Stomach (tissue), 4 donors: ENCODE results near the gene TAT.

Experiments used
- EP300 ChIP-seq: sonication (generic); formaldehyde crosslinking; IDR thresholded peaks from one replicate; pipeline ENCODE4 v1.6.1; 2017; ENCODE audit warnings: antibody characterized with exemption
- POLR2A ChIP-seq, 4 donors: fragments of 450-650 bp; IDR thresholded peaks; one replicate each; pipeline ENCODE4 v1.6.1; 2016; ENCODE audit warnings: antibody characterized with exemption in 4 of 4, control low read depth in 2 of 4, mild to moderate bottlenecking in 1 of 4, moderate library complexity in 1 of 4
- TF ChIP-seq, protein P1 (sequence below), 7 experiments: fragments of 450-650 bp in 4 of 7; fragments of 200-600 bp in 3 of 7; sonication (generic) in 3 of 7; IDR thresholded peaks; one replicate each; pipeline ENCODE4 v1.5.1; 2016 to 2019; ENCODE audit warnings: antibody characterized with exemption in 7 of 7, control low read depth in 2 of 7, mild to moderate bottlenecking in 1 of 7

DNA sequence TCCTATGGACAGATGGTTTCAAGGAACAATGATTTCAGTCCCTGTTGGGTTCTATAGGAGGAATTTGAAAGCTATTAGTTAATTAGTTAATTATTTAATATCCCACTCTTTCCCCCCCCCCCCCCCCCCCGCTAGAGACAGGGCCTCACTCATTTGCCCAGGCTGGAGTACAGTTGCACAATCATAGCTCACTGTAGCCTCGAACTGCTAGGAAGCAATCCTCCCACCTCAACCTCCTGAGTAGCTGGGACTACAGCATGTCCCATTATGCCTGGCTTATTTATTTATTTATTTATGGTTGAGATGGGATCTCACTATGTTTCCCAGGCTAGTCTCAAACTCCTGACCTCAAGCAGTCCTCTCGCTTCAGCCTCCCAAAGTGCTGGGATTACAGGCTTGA, 15.0 kb upstream of the TAT start:
- TF ChIP-seq, protein P1, sequence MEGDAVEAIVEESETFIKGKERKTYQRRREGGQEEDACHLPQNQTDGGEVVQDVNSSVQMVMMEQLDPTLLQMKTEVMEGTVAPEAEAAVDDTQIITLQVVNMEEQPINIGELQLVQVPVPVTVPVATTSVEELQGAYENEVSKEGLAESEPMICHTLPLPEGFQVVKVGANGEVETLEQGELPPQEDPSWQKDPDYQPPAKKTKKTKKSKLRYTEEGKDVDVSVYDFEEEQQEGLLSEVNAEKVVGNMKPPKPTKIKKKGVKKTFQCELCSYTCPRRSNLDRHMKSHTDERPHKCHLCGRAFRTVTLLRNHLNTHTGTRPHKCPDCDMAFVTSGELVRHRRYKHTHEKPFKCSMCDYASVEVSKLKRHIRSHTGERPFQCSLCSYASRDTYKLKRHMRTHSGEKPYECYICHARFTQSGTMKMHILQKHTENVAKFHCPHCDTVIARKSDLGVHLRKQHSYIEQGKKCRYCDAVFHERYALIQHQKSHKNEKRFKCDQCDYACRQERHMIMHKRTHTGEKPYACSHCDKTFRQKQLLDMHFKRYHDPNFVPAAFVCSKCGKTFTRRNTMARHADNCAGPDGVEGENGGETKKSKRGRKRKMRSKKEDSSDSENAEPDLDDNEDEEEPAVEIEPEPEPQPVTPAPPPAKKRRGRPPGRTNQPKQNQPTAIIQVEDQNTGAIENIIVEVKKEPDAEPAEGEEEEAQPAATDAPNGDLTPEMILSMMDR (IDR thresholded peaks at IDR 0.05), result no peak
- TF ChIP-seq EP300 (no peak), POLR2A (IDR thresholded peaks at IDR 0.05) (no peak)
